H1 (cell line): ENCODE measurements around the gene SPSB3. TPM values are rescaled to one million over a fixed set of nuclear protein-coding genes. Genes with fewer than 3 reads are reported as not detected.

Source experiments
- CTCF ChIA-PET: fragments of 300-600 bp; sonication (Branson Sonifier 250); formaldehyde crosslinking; loops from one replicate; lab custom pipeline; 2021; ENCODE audit not compliant: partially characterized antibody; lab: Charles Lee
- POLR2A ChIA-PET: fragments of 300-600 bp; sonication (Branson Sonifier 250); formaldehyde crosslinking; loops from one replicate; lab custom pipeline; 2021; ENCODE audit warnings: inconsistent platforms; ENCODE audit not compliant: partially characterized antibody; lab: Charles Lee
- DNase-seq, 2 experiments: peaks; one replicate each; pipeline versions ENCODE4 v3.0.0 to v3.0.0-alpha.2; 2010 to 2022; ENCODE audit warnings: low spot score in 2 of 2, low read depth in 1 of 2, mixed read lengths in 1 of 2
- FAIRE-seq: peaks from 2 replicates; lab custom pipeline; 2011; peaks lifted over from hg19 to GRCh38; lab: Jason Lieb, UNC
- H2AFZ ChIP-seq: 2 replicates; pipeline ENCODE4 v1.8.1; 2012; ENCODE audit warnings: low read length, inconsistent platforms
- H2AK5ac ChIP-seq: 2 replicates; pipeline ENCODE4 v1.6.1; 2013; ENCODE audit warnings: low read depth, low read length
- H2BK120ac ChIP-seq: replicated peaks from 2 replicates; pipeline ENCODE3; 2013; ENCODE audit warnings: low read depth, low read length, inconsistent platforms
- H2BK12ac ChIP-seq: 2 replicates; pipeline ENCODE4 v1.6.1; 2013; ENCODE audit warnings: low read depth, low read length
- H2BK15ac ChIP-seq: 2 replicates; pipeline ENCODE4 v1.6.1; 2013; ENCODE audit warnings: low read length
- H2BK20ac ChIP-seq: 2 replicates; pipeline ENCODE4 v1.6.1; 2013; ENCODE audit warnings: low read length
- H2BK5ac ChIP-seq: 2 replicates; pipeline ENCODE4 v1.6.1; 2013; ENCODE audit warnings: low read depth, low read length
- H3K14ac ChIP-seq: 2 replicates; pipeline ENCODE4 v1.6.1; 2013; ENCODE audit warnings: inconsistent platforms; ENCODE audit not compliant: insufficient read length
- H3K18ac ChIP-seq: 2 replicates; pipeline ENCODE4 v1.6.1; 2013; ENCODE audit warnings: low read length; ENCODE audit errors: extremely low read depth
- H3K23ac ChIP-seq: 2 replicates; pipeline ENCODE4 v1.6.1; 2013; ENCODE audit warnings: inconsistent platforms; ENCODE audit not compliant: insufficient read length
- H3K23me2 ChIP-seq: 2 replicates; pipeline ENCODE4 v1.6.1; 2013; ENCODE audit warnings: low read depth, low read length
- H3K27ac ChIP-seq: 2 replicates; pipeline ENCODE4 v1.6.1; 2011; ENCODE audit warnings: low read depth, low read length, inconsistent platforms
- H3K27me3 ChIP-seq, 4 experiments: replicated peaks in 1 of 4; 1 replicate in 1 of 4; 2 replicates in 3 of 4; pipeline versions ENCODE4 v1.6.1 to v1.8.1; 2011 to 2013; ENCODE audit warnings: low read length in 3 of 4, mild to moderate bottlenecking in 3 of 4, inconsistent platforms in 2 of 4, mixed read lengths in 2 of 4, moderate library complexity in 1 of 4; ENCODE audit not compliant: control insufficient read depth in 3 of 4, insufficient read depth in 3 of 4; ENCODE audit errors: extremely low read depth in 1 of 4
- H3K36me3 ChIP-seq, 4 experiments: 2 replicates each; pipeline versions ENCODE4 v1.6.1 to v1.8.1; 2011 to 2013; ENCODE audit warnings: mild to moderate bottlenecking in 4 of 4, low read length in 3 of 4, moderate library complexity in 2 of 4, control low read depth in 1 of 4, inconsistent platforms in 1 of 4; ENCODE audit not compliant: insufficient read depth in 4 of 4, control insufficient read depth in 2 of 4
- H3K4ac ChIP-seq: replicated peaks from 2 replicates; pipeline ENCODE3; 2013; ENCODE audit warnings: low read length, low read depth, mixed read lengths, inconsistent platforms; ENCODE audit not compliant: insufficient read length
- H3K4me1 ChIP-seq, 4 experiments: replicated peaks in 1 of 4; 1 replicate in 1 of 4; 2 replicates in 3 of 4; pipeline versions ENCODE4 v1.6.1 to v1.8.1; 2011 to 2013; ENCODE audit warnings: low read length in 3 of 4, inconsistent platforms in 2 of 4, mixed read lengths in 1 of 4; ENCODE audit not compliant: insufficient read depth in 4 of 4, control insufficient read depth in 3 of 4
- H3K4me2 ChIP-seq, 2 experiments: 2 replicates each; pipeline versions ENCODE4 v1.6.1 to v1.8.1; 2011 to 2013; ENCODE audit warnings: low read depth in 2 of 2, low read length in 2 of 2, control low read depth in 1 of 2, inconsistent platforms in 1 of 2, mild to moderate bottlenecking in 1 of 2; ENCODE audit not compliant: insufficient read depth in 1 of 2
- H3K4me3 ChIP-seq, 4 experiments: fragments of 200-600, 300-600 bp in 1 of 4; sonication (generic), shearing (Covaris generic), sonication (Bioruptor Twin) in 1 of 4; 2 replicates each; pipeline versions ENCODE4 v1.5.1 to v1.8.1; 2011 to 2016; ENCODE audit warnings: low read length in 4 of 4, low read depth in 3 of 4, control low read depth in 2 of 4, inconsistent platforms in 2 of 4, mild to moderate bottlenecking in 2 of 4, mixed read lengths in 1 of 4, moderate library complexity in 1 of 4; ENCODE audit not compliant: insufficient read depth in 2 of 4; ENCODE audit errors: extremely low read depth in 1 of 4
- H3K56ac ChIP-seq: replicated peaks from 2 replicates; pipeline ENCODE3; 2013; ENCODE audit warnings: low read depth, mild to moderate bottlenecking, mixed read lengths, low read length, inconsistent platforms; ENCODE audit not compliant: insufficient read length
- H3K79me1 ChIP-seq: 2 replicates; pipeline ENCODE4 v1.6.1; 2013; ENCODE audit warnings: low read depth, low read length, control low read depth
- H3K79me2 ChIP-seq, 2 experiments: 2 replicates each; pipeline versions ENCODE4 v1.6.1 to v1.8.1; 2012 to 2013; ENCODE audit warnings: low read length in 2 of 2, mild to moderate bottlenecking in 2 of 2, inconsistent platforms in 1 of 2; ENCODE audit not compliant: insufficient read depth in 2 of 2, control insufficient read depth in 1 of 2
- H3K9ac ChIP-seq, 4 experiments: replicated peaks in 1 of 4; 1 replicate in 1 of 4; 2 replicates in 3 of 4; pipeline versions ENCODE4 v1.6.1 to v1.8.1; 2011 to 2013; ENCODE audit warnings: low read depth in 3 of 4, low read length in 3 of 4, control low read depth in 2 of 4, mild to moderate bottlenecking in 2 of 4, moderate library complexity in 2 of 4, inconsistent platforms in 1 of 4; ENCODE audit errors: extremely low read depth in 1 of 4
- H3K9me3 ChIP-seq, 2 experiments: 2 replicates each; pipeline versions ENCODE4 v1.6.1 to v1.8.1; 2012 to 2013; ENCODE audit warnings: mild to moderate bottlenecking in 2 of 2, moderate library complexity in 2 of 2, control low read depth in 1 of 2, inconsistent platforms in 1 of 2, low read depth in 1 of 2, low read length in 1 of 2, mixed read lengths in 1 of 2; ENCODE audit not compliant: insufficient read depth in 2 of 2
- H4K20me1 ChIP-seq, 2 experiments: replicated peaks in 1 of 2; 2 replicates each; pipeline versions ENCODE3 to v1.8.1; 2011 to 2013; ENCODE audit warnings: inconsistent platforms in 2 of 2, low read length in 2 of 2, mild to moderate bottlenecking in 1 of 2; ENCODE audit not compliant: insufficient read depth in 2 of 2, control insufficient read depth in 1 of 2
- H4K5ac ChIP-seq: 2 replicates; pipeline ENCODE4 v1.6.1; 2013; ENCODE audit warnings: low read length, low read depth, mixed read lengths, inconsistent platforms; ENCODE audit not compliant: insufficient read length
- H4K8ac ChIP-seq: 2 replicates; pipeline ENCODE4 v1.8.0; 2013; ENCODE audit warnings: mild to moderate bottlenecking, moderate library complexity, low read length, inconsistent platforms; ENCODE audit not compliant: insufficient read depth; ENCODE audit errors: extremely low read depth
- H4K91ac ChIP-seq: replicated peaks from 2 replicates; pipeline ENCODE3; 2013; ENCODE audit warnings: low read length, mixed read lengths, inconsistent platforms; ENCODE audit not compliant: insufficient read length
- MAFK ChIP-seq: IDR thresholded peaks from 2 replicates; pipeline ENCODE4 v1.6.1; 2012; ENCODE audit warnings: low read depth, mild to moderate bottlenecking, improper control_type of control experiment, low read length
- RNF2 ChIP-seq: fragments of 200-900, 300-1000 bp; sonication (generic); IDR thresholded peaks from 2 replicates; pipeline ENCODE4 v1.7.1; 2016; ENCODE audit warnings: borderline replicate concordance, low read depth, mild to moderate bottlenecking, antibody characterized with exemption, low read length; ENCODE audit not compliant: poor library complexity, severe bottlenecking; ENCODE audit errors: missing control alignments
- SIX5 ChIP-seq: IDR thresholded peaks from 2 replicates; pipeline ENCODE4 v1.6.1; 2011; ENCODE audit warnings: mild to moderate bottlenecking, low read depth, low read length
- SRF ChIP-seq: IDR thresholded peaks from 2 replicates; pipeline ENCODE4 v1.6.1; 2011; ENCODE audit warnings: mild to moderate bottlenecking, low read depth, low read length, moderate library complexity
- TAF7 ChIP-seq: optimal IDR thresholded peaks from 2 replicates; pipeline ENCODE3; 2011; ENCODE audit warnings: low read depth, mild to moderate bottlenecking, inconsistent platforms, low read length, moderate library complexity, borderline replicate concordance
- WGBS, 2 experiments: shearing (Covaris generic) in 1 of 2; methylation state at CpG; one replicate each; pipeline versions ENCODE4 v1.1.6 to v1.1.7; 2013 to 2015; ENCODE audit warnings: low lambda C conversion rate in 2 of 2, mixed read lengths in 2 of 2, inconsistent platforms in 1 of 2, low coverage in 1 of 2, missing lambda C conversion rate in 1 of 2; ENCODE audit not compliant: insufficient replicate concordance in 2 of 2, insufficient coverage in 1 of 2, insufficient read length in 1 of 2; ENCODE audit errors: extremely low coverage in 1 of 2, missing lambda C conversion rate in 1 of 2; 5-methylcytosine and 5-hydroxymethylcytosine counted together
- polyA plus RNA-seq, 7 experiments: library from polyadenylated mRNA; depleted of rRNA in 3 of 7; stranded (reverse) in 5 of 7; unstranded in 2 of 7; fragments of >200 nt in 5 of 7; fragments of 200-250 nt in 2 of 7; gene quantifications; 1 replicate in 5 of 7; 2 replicates in 1 of 7; 4 replicates in 1 of 7; pipeline versions ENCODE4 v1.2.1 to v1.2.3, GENCODE V29; 2011 to 2013; ENCODE audit warnings: missing spikeins in 2 of 7, mixed read lengths in 2 of 7
- total RNA-seq: library from RNA; stranded (reverse); fragmentation: NEBNext Ultra II Directional; extraction: Animal tissue kit (Norgen Biotek cat#: 25700); gene quantifications from 2 replicates; pipeline ENCODE4 v1.2.1, GENCODE V29; 2021

The SPSB3 gene
- total and polyA plus RNA-seq, 2 of the 8 experiments (the other 6 are each of a cell fraction or from before 2014, with no cell fraction given): 22.5 to 37.8 TPM

GRCh38 chr16:1765826-1766225 is 16.5 kb downstream of the SPSB3 start:
- no peaks in the 10 kb centered on the region; a peak in 1 of 7 replicates for H3K27me3 ChIP-seq
- no peak overlapping the region for H4K5ac ChIP-seq
- no peak overlapping the region for H2BK12ac ChIP-seq
- no peak overlapping the region for H2AFZ ChIP-seq
- no peak overlapping the region for H3K14ac ChIP-seq
- H3K27ac ChIP-seq: no peak overlapping the region
- whole genome bisulfite sequencing, 2 experiments: 92% methylated on average over 20 of the region's 22 CpGs; no CpG with 5 or more reads in 1 of the 2 experiments
- H3K79me1 ChIP-seq: no peaks in the 10 kb centered on the region
- DNase-seq: no peak
- H3K18ac ChIP-seq: no peak overlapping the region
- H2AK5ac ChIP-seq: no peak overlapping the region
- H3K4me2 ChIP-seq: no peak overlapping the region
- no peak overlapping the region for H2BK5ac ChIP-seq
- H4K91ac ChIP-seq: no peak overlapping the region
- H3K9ac ChIP-seq: no peak overlapping the region
- peaks cover 0 to 21% (median 12%) of the 10 kb centered on the region in 4 experiments; a peak in 5 of 7 replicates for H3K4me1 ChIP-seq
- no peak overlapping the region for H3K23ac ChIP-seq
- H2BK20ac ChIP-seq: no peak overlapping the region
- ChIA-PET POLR2A (interaction anchor here (1.3 to 13.5 kb wide), 2 partner anchors 14 to 88 kb away, joined by 3 to 246 read pairs; partner anchors contain the start of genes JPT2, NUBP2 and SPSB3), CTCF (interaction anchor here (1.3 to 3.1 kb wide), 2 partner anchors 8 to 25 kb away, joined by 3 to 13 read pairs; partner anchors contain the start of genes EME2 and MRPS34)
- no peak overlapping the region for H2BK15ac ChIP-seq
- no peak for TF ChIP-seq TAF7
- no peak for TF ChIP-seq SIX5
- TF ChIP-seq RNF2: no peak
- no peak for TF ChIP-seq MAFK
- TF ChIP-seq SRF: no peak
- H3K9me3 ChIP-seq: no peaks in the 10 kb centered on the region; a peak in 1 of 4 replicates
- no peaks in the 10 kb centered on the region; a peak in 1 of 4 replicates for H3K79me2 ChIP-seq
- peaks cover 1 to 13% of the 10 kb centered on the region in 2 experiments for H4K20me1 ChIP-seq
- no peak for FAIRE-seq
- no peak overlapping the region for H3K4me3 ChIP-seq
- no peak overlapping the region for H4K8ac ChIP-seq
- H3K23me2 ChIP-seq: peaks cover 6% of the 10 kb centered on the region; the same call in 1 of the 2 replicates
- H3K56ac ChIP-seq: no peak overlapping the region
- no peak overlapping the region for H2BK120ac ChIP-seq
- H3K4ac ChIP-seq: no peak overlapping the region
- peaks cover 3 to 37% (median 7%) of the 10 kb centered on the region in 4 experiments; a peak in 4 of 8 replicates for H3K36me3 ChIP-seq
